ENCODE measurements around the gene SVIL. TPM values are rescaled to one million over a fixed set of nuclear protein-coding genes. Genes with fewer than 3 reads are reported as not detected.
"Not testable (repeated sequence)": the region's sequence is repeated elsewhere in the genome, so short reads cannot be mapped to it uniquely, and the experiment has no call there.

SVIL gene
- total and polyA plus RNA-seq, 4 experiments from 2014 or later = 1.1 to 31.2 (median 22.0) TPM

DNA sequence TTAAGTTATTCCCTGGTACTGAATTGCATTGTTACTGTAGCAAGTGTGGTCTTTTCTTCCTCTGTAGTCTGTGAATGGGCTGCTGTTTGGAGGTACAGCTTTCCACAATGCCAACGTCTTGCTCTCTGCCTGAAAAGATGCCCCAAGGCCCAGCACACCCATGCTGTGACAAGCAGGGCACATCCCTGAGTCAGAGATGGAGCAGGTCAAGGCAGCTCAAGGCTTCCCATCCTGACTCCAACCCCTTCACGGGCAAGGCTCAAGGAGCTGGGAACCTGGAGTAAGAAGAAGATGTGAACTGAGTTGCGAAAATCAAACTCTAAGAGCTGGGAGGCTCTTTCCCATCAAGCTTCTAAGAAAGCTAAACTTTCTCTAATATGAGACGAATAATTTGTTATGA, 27.2 kb downstream of the SVIL start:
- H3K27me3 ChIP-seq (ENCODE audit: insufficient read depth, low read length) = no peaks in the 10 kb centered on the region
- no peaks in the 10 kb centered on the region for H3K9me3 ChIP-seq (ENCODE audit: control insufficient read depth in 1 of 2, low read length in 2 of 2)
- Mint-ChIP-seq H3K27me3 (no peaks in the 10 kb centered on the region), H3K27ac (peak overlapping the region in 1 of 7 donors; percentile 42), H3K36me3 (peaks cover 4 to 37% of the 10 kb centered on the region in 2 donors), H3K4me3 (no peak overlapping the region), H3K9me3 (peaks cover 0 to 5% (median 0%) of the 10 kb centered on the region in 8 donors), H3K4me1 (peaks cover 0 to 8% (median 8%) of the 10 kb centered on the region in 4 donors)
- intact Hi-C loops (cut with micrococcal nuclease) = no loop called here
- CTCF ChIA-PET (ENCODE audit: partially characterized antibody) = interaction anchor here (3.2 kb wide), 1 partner anchor 17 kb away, joined by 17 read pairs; no protein-coding TSS in a partner anchor
- no peak overlapping the region for H3K27ac ChIP-seq (ENCODE audit: low read depth, low read length)
- POLR2A ChIA-PET (ENCODE audit: partially characterized antibody) = interaction anchor here (0.9 kb wide), 1 partner anchor 29 kb away, joined by 3 read pairs; no protein-coding TSS in a partner anchor
- no peak for DNase-seq
- H3K4me1 ChIP-seq (ENCODE audit: insufficient read depth, low read length) = no peaks in the 10 kb centered on the region
- no peak overlapping the region for H3K4me3 ChIP-seq (ENCODE audit: low read length in 2 of 2)
- no peaks in the 10 kb centered on the region for H3K36me3 ChIP-seq (ENCODE audit: insufficient read depth, low read length)

DNA sequence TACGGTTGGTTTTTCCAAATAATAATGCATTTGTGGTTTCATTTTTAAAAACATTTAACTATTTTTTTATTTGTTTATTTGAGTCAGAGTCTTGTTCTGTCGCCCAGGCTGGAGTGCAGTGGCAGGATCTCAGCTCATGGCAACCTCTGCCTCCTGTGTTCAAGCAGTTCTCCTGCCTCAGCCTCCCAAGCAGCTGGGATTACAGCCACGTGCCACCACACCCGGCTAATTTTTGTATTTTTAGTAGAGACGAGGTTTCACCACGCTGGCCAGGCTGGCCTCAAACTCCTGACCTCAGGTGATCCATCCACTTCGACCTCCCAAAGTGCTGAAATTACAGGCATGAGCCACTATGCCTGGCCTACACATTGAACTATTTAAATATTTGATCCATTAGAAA, 28.1 kb downstream of the SVIL start:
- H3K4me1 Mint-ChIP-seq = peaks cover 0 to 14% (median 8%) of the 10 kb centered on the region in 4 donors
- H3K27ac Mint-ChIP-seq; H3K4me1 ChIP-seq (ENCODE audit: insufficient read depth, low read length); H3K9me3 ChIP-seq (ENCODE audit: control insufficient read depth in 1 of 2, low read length in 2 of 2); H3K27me3 ChIP-seq (ENCODE audit: insufficient read depth, low read length); CTCF ChIA-PET (ENCODE audit: partially characterized antibody); H3K4me3 Mint-ChIP-seq; H3K9me3 Mint-ChIP-seq; H3K36me3 ChIP-seq (ENCODE audit: insufficient read depth, low read length); POLR2A ChIA-PET (ENCODE audit: partially characterized antibody); intact Hi-C loops (cut with micrococcal nuclease); H3K4me3 ChIP-seq (ENCODE audit: low read length in 2 of 2); DNase-seq; H3K27me3 Mint-ChIP-seq; H3K27ac ChIP-seq (ENCODE audit: low read depth, low read length): not testable (repeated sequence)
- H3K36me3 Mint-ChIP-seq = peaks cover 4 to 30% of the 10 kb centered on the region in 2 donors

DNA sequence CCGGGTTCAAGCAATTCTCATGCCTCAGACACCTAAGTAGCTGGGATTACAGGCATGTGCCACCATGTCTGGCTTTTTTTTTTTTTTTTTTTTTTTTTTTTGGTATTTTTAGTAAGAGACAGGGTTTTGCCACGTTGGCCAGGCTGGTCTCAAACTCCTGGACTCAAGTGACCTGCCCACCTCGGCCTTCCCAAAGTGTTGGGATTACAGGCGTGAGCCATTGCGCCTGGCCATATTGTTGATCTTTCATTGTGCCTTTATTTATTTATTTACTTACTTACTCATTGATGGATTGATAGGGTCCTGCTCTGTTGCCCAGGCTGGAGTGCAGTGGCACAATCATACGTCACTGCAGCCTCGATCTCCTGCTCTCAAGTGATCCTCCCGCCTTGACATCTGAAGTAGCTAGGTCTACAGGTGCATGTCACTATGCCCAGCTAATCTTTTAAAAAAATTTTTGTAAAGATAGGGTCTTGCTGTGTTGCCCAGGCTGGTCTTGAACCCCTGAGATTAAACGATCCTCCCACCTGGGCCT, 30.4 kb downstream of the SVIL start:
- H3K4me3 Mint-ChIP-seq = no peak overlapping the region
- ChIA-PET POLR2A (ENCODE audit: partially characterized antibody) (no interaction called here), CTCF (ENCODE audit: partially characterized antibody) (no interaction called here)
- Histone ChIP-seq H3K4me3 (ENCODE audit: low read length in 2 of 2) (no peak overlapping the region), H3K36me3 (ENCODE audit: insufficient read depth, low read length) (no peaks in the 10 kb centered on the region), H3K4me1 (ENCODE audit: insufficient read depth, low read length) (no peaks in the 10 kb centered on the region), H3K27me3 (ENCODE audit: insufficient read depth, low read length) (no peaks in the 10 kb centered on the region), H3K27ac (ENCODE audit: low read depth, low read length) (no peak overlapping the region), H3K9me3 (ENCODE audit: control insufficient read depth in 1 of 2, low read length in 2 of 2) (no peaks in the 10 kb centered on the region)
- no peak overlapping the region for H3K27ac Mint-ChIP-seq
- H3K36me3 Mint-ChIP-seq = peaks cover 0 to 12% of the 10 kb centered on the region in 2 donors
- peaks cover 0 to 12% (median 3%) of the 10 kb centered on the region in 4 donors for H3K4me1 Mint-ChIP-seq
- H3K9me3 Mint-ChIP-seq = no peaks in the 10 kb centered on the region
- intact Hi-C loops (cut with micrococcal nuclease) = no loop called here
- H3K27me3 Mint-ChIP-seq = no peaks in the 10 kb centered on the region
- DNase-seq = no peak

DNA sequence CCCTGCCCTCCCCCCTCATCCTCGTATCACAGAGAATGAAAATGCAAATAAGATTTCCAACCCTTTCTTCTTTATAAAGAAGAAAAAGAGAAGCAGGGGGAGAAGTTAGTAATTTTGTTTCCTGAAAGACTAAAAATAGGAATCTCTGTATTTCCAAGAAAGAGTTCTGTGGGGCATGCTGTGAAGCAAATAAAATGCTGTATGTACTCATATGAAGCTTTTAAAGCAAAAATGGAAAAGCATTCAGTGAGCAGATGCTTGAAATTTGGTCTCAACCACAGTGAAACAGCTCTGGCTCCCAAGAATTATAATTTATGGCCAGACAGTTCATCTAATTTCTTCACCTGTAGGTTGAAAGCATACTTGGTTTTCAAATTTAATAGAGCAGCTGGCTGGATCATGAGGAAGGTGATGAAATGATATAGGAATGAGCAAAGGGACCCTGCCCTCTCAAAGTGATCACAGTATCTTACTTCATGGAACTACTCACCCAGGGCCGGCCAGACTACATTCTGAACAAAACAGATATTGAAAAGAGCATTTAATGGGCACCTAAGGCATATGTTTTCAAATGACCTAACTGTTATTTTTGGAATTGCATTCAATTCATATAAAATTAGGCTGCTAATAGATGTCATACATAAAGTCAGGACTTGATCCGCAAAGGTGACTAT, 31.4 kb downstream of the SVIL start:
- Histone ChIP-seq H3K27ac (ENCODE audit: low read depth, low read length) (no peak overlapping the region), H3K9me3 (ENCODE audit: control insufficient read depth in 1 of 2, low read length in 2 of 2) (no peaks in the 10 kb centered on the region), H3K27me3 (ENCODE audit: insufficient read depth, low read length) (no peaks in the 10 kb centered on the region), H3K4me1 (ENCODE audit: insufficient read depth, low read length) (no peaks in the 10 kb centered on the region), H3K36me3 (ENCODE audit: insufficient read depth, low read length) (no peaks in the 10 kb centered on the region), H3K4me3 (ENCODE audit: low read length in 2 of 2) (no peak overlapping the region)
- no peak overlapping the region for H3K4me3 Mint-ChIP-seq
- H3K27me3 Mint-ChIP-seq = no peaks in the 10 kb centered on the region
- peak overlapping the region in 1 of 7 donors; percentile 42 for H3K27ac Mint-ChIP-seq
- intact Hi-C loops (cut with micrococcal nuclease) = no loop called here
- peaks cover 0 to 6% of the 10 kb centered on the region in 2 donors for H3K36me3 Mint-ChIP-seq
- no peaks in the 10 kb centered on the region for H3K9me3 Mint-ChIP-seq
- no peak for DNase-seq
- POLR2A ChIA-PET (ENCODE audit: partially characterized antibody) = no interaction called here
- CTCF ChIA-PET (ENCODE audit: partially characterized antibody) = no interaction called here
- H3K4me1 Mint-ChIP-seq = peaks cover 0 to 12% (median 3%) of the 10 kb centered on the region in 4 donors

DNA sequence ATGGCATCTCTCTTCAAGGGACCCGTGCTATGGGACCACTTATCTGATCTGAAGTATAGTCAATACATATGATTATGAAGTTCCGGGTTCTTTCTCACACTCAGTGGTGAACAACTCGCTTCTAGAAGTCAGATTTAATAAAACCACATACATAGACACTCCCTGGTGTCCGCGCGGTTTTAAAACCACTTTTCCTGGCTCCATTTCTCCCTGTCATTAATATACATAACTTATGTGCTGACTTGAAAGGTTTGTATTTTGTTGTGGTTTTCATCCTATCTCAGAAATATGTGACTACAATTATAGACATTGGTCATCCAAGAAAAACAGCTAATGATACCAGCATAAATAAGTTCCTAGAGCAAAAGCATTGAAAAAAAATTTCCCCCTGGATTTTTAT, 34.0 kb downstream of the SVIL start:
- no peak overlapping the region for H3K4me3 Mint-ChIP-seq
- Histone ChIP-seq H3K36me3 (ENCODE audit: insufficient read depth, low read length) (no peaks in the 10 kb centered on the region), H3K9me3 (ENCODE audit: control insufficient read depth in 1 of 2, low read length in 2 of 2) (no peaks in the 10 kb centered on the region), H3K4me3 (ENCODE audit: low read length in 2 of 2) (no peak overlapping the region), H3K27ac (ENCODE audit: low read depth, low read length) (no peak overlapping the region), H3K27me3 (ENCODE audit: insufficient read depth, low read length) (no peaks in the 10 kb centered on the region), H3K4me1 (ENCODE audit: insufficient read depth, low read length) (no peaks in the 10 kb centered on the region)
- intact Hi-C loops (cut with micrococcal nuclease) = no loop called here
- peaks cover 0 to 12% (median 3%) of the 10 kb centered on the region in 4 donors for H3K4me1 Mint-ChIP-seq
- H3K9me3 Mint-ChIP-seq = no peaks in the 10 kb centered on the region
- POLR2A ChIA-PET (ENCODE audit: partially characterized antibody) = no interaction called here
- CTCF ChIA-PET (ENCODE audit: partially characterized antibody) = interaction anchor here (1.7 kb wide), 1 partner anchor 9 kb away, joined by 8 read pairs; no protein-coding TSS in a partner anchor
- H3K27ac Mint-ChIP-seq = no peak overlapping the region
- no peaks in the 10 kb centered on the region for H3K36me3 Mint-ChIP-seq
- no peaks in the 10 kb centered on the region for H3K27me3 Mint-ChIP-seq
- DNase-seq = no peak

DNA sequence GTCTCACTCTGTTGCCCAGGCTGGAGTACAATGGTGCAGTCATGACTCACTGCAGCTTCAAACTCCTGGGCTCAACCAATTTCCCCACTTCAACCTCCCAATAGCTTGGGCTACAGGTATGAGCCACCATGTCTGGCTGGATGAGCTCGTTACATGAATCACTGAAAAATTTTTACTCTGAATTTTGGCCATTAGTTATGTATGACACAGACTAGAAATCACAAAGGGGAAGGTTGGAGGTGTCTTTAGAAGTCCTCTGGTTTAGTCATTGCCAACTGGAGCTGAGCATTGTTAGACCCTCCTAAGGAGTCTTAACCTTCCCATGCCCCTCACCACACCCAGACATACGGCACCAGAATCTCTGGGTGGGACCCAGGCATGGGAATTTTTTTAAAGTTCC, 34.7 kb downstream of the SVIL start:
- ChIA-PET POLR2A (ENCODE audit: partially characterized antibody) (no interaction called here), CTCF (ENCODE audit: partially characterized antibody) (interaction anchor here (1.6 kb wide), 1 partner anchor 10 kb away, joined by 4 read pairs; no protein-coding TSS in a partner anchor)
- Mint-ChIP-seq H3K4me1 (peaks cover 0 to 15% (median 3%) of the 10 kb centered on the region in 4 donors), H3K4me3 (no peak overlapping the region), H3K9me3 (no peaks in the 10 kb centered on the region), H3K27me3 (no peaks in the 10 kb centered on the region), H3K36me3 (peaks cover 0 to 3% of the 10 kb centered on the region in 2 donors), H3K27ac (peak overlapping the region in 1 of 7 donors; percentile 17)
- Histone ChIP-seq H3K36me3 (ENCODE audit: insufficient read depth, low read length) (no peaks in the 10 kb centered on the region), H3K4me3 (ENCODE audit: low read length in 2 of 2) (no peak overlapping the region), H3K4me1 (ENCODE audit: insufficient read depth, low read length) (no peaks in the 10 kb centered on the region), H3K27me3 (ENCODE audit: insufficient read depth, low read length) (no peaks in the 10 kb centered on the region), H3K9me3 (ENCODE audit: control insufficient read depth in 1 of 2, low read length in 2 of 2) (no peaks in the 10 kb centered on the region), H3K27ac (ENCODE audit: low read depth, low read length) (no peak overlapping the region)
- intact Hi-C loops (cut with micrococcal nuclease) = no loop called here
- no peak for DNase-seq

DNA sequence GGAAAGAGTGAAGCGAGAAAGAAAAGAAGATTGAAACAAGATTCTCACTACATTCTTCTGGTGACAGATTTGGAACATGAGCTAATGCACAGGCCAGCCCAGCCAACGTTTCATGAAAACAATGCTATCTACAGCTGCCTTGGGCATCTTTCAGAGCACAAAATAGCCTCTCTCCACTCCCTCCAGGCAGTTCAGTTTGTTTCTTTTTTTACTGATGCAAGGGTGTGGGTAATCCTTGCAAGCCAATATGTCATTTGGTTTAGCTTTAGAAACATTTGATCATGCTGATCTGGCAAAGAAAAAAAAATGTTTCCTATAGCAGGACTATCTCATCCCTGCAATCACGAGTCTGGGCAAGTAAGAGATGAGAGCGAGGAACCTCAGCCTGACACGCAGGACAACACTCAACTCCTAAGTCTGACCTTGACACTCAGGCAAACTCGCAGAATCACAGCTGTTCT, 35.9 kb downstream of the SVIL start:
- H3K27me3 ChIP-seq (ENCODE audit: insufficient read depth, low read length) = no peaks in the 10 kb centered on the region
- intact Hi-C loops (cut with micrococcal nuclease) = no loop called here

More for the DNA sequence above, 35.9 kb downstream of the SVIL start:
- H3K27ac Mint-ChIP-seq = no peak overlapping the region
- H3K27me3 Mint-ChIP-seq = no peaks in the 10 kb centered on the region
- H3K4me1 ChIP-seq (ENCODE audit: insufficient read depth, low read length) = no peaks in the 10 kb centered on the region
- H3K36me3 ChIP-seq (ENCODE audit: insufficient read depth, low read length) = no peaks in the 10 kb centered on the region
- H3K9me3 ChIP-seq (ENCODE audit: control insufficient read depth in 1 of 2, low read length in 2 of 2) = no peaks in the 10 kb centered on the region
- H3K9me3 Mint-ChIP-seq = no peaks in the 10 kb centered on the region
- no peak for DNase-seq
- H3K27ac ChIP-seq (ENCODE audit: low read depth, low read length) = no peak overlapping the region
- ChIA-PET CTCF (ENCODE audit: partially characterized antibody) (interaction anchor here (0.8 to 1.6 kb wide), 3 partner anchors 9 to 137 kb away, joined by 3 to 4 read pairs (median 4); no protein-coding TSS in a partner anchor), POLR2A (ENCODE audit: partially characterized antibody) (no interaction called here)
- H3K4me1 Mint-ChIP-seq = peaks cover 0 to 15% (median 3%) of the 10 kb centered on the region in 4 donors
- H3K4me3 ChIP-seq (ENCODE audit: low read length in 2 of 2) = no peak overlapping the region
- H3K4me3 Mint-ChIP-seq = no peak overlapping the region
- peaks cover 0 to 3% of the 10 kb centered on the region in 2 donors for H3K36me3 Mint-ChIP-seq
